ENCODE results near the gene APLN. TPM values are rescaled to one million over a fixed set of nuclear protein-coding genes. Genes with fewer than 3 reads are reported as not detected.

The APLN gene
- total and polyA plus RNA-seq, 9 of the 15 experiments (the other 6 are each of a cell fraction or from before 2014, with no cell fraction given), result 0.04 to 0.06 TPM; not detected in 7

- H3K36me3 ChIP-seq (ENCODE audit: control insufficient read depth, insufficient read depth, low read length), result no peaks in the 10 kb centered on the region
- no TSS peak for BruUV-seq (replicated peaks)
- H3K27ac ChIP-seq (ENCODE audit: extremely low read depth, low read depth, low read length), result no peak overlapping the region
- no peaks in the 10 kb centered on the region for H3K79me2 ChIP-seq (ENCODE audit: control insufficient read depth, insufficient read depth, low read length)
- DNase-seq (ENCODE audit: extremely low read depth in 1 of 4, low spot score in 3 of 4) (no peak), FAIRE-seq (no peak), ATAC-seq (no peak)
- intact Hi-C loops (cut with micrococcal nuclease), result no loop called here
- peaks cover 0 to 17% of the 10 kb centered on the region in 2 experiments; a peak in 2 of 5 replicates for H3K4me1 ChIP-seq (replicated peaks in 1 of 2; ENCODE audit: control insufficient read depth in 2 of 2, insufficient read depth in 2 of 2, low read length in 2 of 2)
- H2AFZ ChIP-seq (ENCODE audit: low read depth, low read length), result no peak overlapping the region
- no peak overlapping the region for H3K9ac ChIP-seq (ENCODE audit: insufficient read depth in 1 of 2, low read depth in 2 of 2, low read length in 2 of 2)
- ChIA-PET POLR2A (no interaction called here), CTCF (ENCODE audit: low intra/inter-chr PET ratio) (no interaction called here)
- H3K4me3 ChIP-seq, result no peak overlapping the region
- 6% methylated on average over 6 of the region's 8 CpGs for WGBS (ENCODE audit: insufficient coverage, low coverage, missing lambda C conversion rate)
- no peaks in the 10 kb centered on the region for H3K9me3 ChIP-seq (replicated peaks; ENCODE audit: control insufficient read depth, insufficient read depth, low read depth, low read length)
- H3K4me2 ChIP-seq (ENCODE audit: insufficient read depth, low read length), result no peak overlapping the region
- 0 out of 2 replicates have a peak, but pooled peaks cover 11% of the 10 kb centered on the region for H4K20me1 ChIP-seq (replicated peaks; ENCODE audit: control insufficient read depth, insufficient read depth, low read length)
- in situ Hi-C loops (cut with MboI), result no loop called here
- TF ChIP-seq NCOA1 (IDR thresholded peaks at IDR 0.05; ENCODE audit: low read depth) (no peak), ETV1 (tag; conservative IDR thresholded peaks at IDR 0.05; ENCODE audit: low read depth) (no peak), PBX2 (CRISPR knock-in tag; IDR thresholded peaks at IDR 0.05; ENCODE audit: low read depth) (no peak), PBX2 (tag; conservative IDR thresholded peaks at IDR 0.05; ENCODE audit: low read depth) (no peak)
- no peaks in the 10 kb centered on the region for H3K9me1 ChIP-seq (ENCODE audit: control insufficient read depth, insufficient read depth, low read length)
- H3K27me3 ChIP-seq (ENCODE audit: control insufficient read depth in 2 of 2, insufficient read depth in 2 of 2, low read length in 2 of 2), result peaks cover 27 to 77% of the 10 kb centered on the region in 2 experiments
Measured at GRCh38 chrX:129652565-129653169, 2.1 kb downstream of the APLN start.
